ENCODE results near the gene MAP2K5.

MAP2K5 gene

GRCh38 chr15:67835297-67836133 is 293.0 kb downstream of the MAP2K5 start:
- in situ Hi-C loops (cut with MboI; ENCODE audit: low pct_unique_long_range_greater_than_20kb, low sequenced_read_pairs, unreplicated experiment) = loop anchor here (10.0 kb wide), 2 partner anchors 371 to 891 kb away; no protein-coding TSS in a partner anchor
- peak; percentile 10 for TF ChIP-seq CTCF (IDR thresholded peaks at IDR 0.05; ENCODE audit: extremely low read depth, insufficient read depth, missing control alignments)
- peak; percentile 49 for DNase-seq (ENCODE audit: low spot score)

- no peak for TF ChIP-seq CTCF (IDR thresholded peaks at IDR 0.05; ENCODE audit: extremely low read depth, insufficient read depth, missing control alignments)
- in situ Hi-C loops (cut with MboI; ENCODE audit: low pct_unique_long_range_greater_than_20kb, low sequenced_read_pairs, unreplicated experiment) = loop anchor here (10.0 kb wide), 2 partner anchors 371 to 891 kb away; no protein-coding TSS in a partner anchor
- DNase-seq (ENCODE audit: low spot score) = peak; percentile 64
Observed at GRCh38 chr15:67836134-67836455, 293.6 kb downstream of the MAP2K5 start.

- in situ Hi-C loops (cut with MboI; ENCODE audit: low pct_unique_long_range_greater_than_20kb, low sequenced_read_pairs, unreplicated experiment) = loop anchor here (10.0 kb wide), 2 partner anchors 372 to 892 kb away; no protein-coding TSS in a partner anchor
- DNase-seq (ENCODE audit: low spot score) = peak; percentile 80
- peak; percentile 79 for TF ChIP-seq CTCF (IDR thresholded peaks at IDR 0.05; ENCODE audit: extremely low read depth, insufficient read depth, missing control alignments)
Observed at GRCh38 chr15:67836477-67836876, 294.0 kb downstream of the MAP2K5 start.

GRCh38 chr15:67836955-67837354 is 294.5 kb downstream of the MAP2K5 start:
- DNase-seq (ENCODE audit: low spot score) = peak; percentile 34
- no peak for TF ChIP-seq CTCF (IDR thresholded peaks at IDR 0.05; ENCODE audit: extremely low read depth, insufficient read depth, missing control alignments)
- in situ Hi-C loops (cut with MboI; ENCODE audit: low pct_unique_long_range_greater_than_20kb, low sequenced_read_pairs, unreplicated experiment) = loop anchor here (10.0 kb wide), 2 partner anchors 372 to 892 kb away; no protein-coding TSS in a partner anchor

GRCh38 chr15:67838789-67839332 is 296.4 kb downstream of the MAP2K5 start:
- in situ Hi-C loops (cut with MboI; ENCODE audit: low pct_unique_long_range_greater_than_20kb, low sequenced_read_pairs, unreplicated experiment) = loop anchor here (10.0 kb wide), 2 partner anchors 374 to 894 kb away; no protein-coding TSS in a partner anchor

More at GRCh38 chr15:67838789-67839332, 296.4 kb downstream of the MAP2K5 start:
- no peak for TF ChIP-seq CTCF (IDR thresholded peaks at IDR 0.05; ENCODE audit: extremely low read depth, insufficient read depth, missing control alignments)
- DNase-seq (ENCODE audit: low spot score) = peak; percentile 44

Data from GM13977 (cell line).